ENCODE measurements around the gene EGF. TPM values are rescaled to one million over a fixed set of nuclear protein-coding genes. Genes with fewer than 3 reads are reported as not detected.
"Not testable (repeated sequence)": the region's sequence is repeated elsewhere in the genome, so short reads cannot be mapped to it uniquely, and the experiment has no call there.

The EGF gene
- total and polyA plus RNA-seq, 12 donors = 0.54 to 16.4 (median 11.7) TPM

DNA sequence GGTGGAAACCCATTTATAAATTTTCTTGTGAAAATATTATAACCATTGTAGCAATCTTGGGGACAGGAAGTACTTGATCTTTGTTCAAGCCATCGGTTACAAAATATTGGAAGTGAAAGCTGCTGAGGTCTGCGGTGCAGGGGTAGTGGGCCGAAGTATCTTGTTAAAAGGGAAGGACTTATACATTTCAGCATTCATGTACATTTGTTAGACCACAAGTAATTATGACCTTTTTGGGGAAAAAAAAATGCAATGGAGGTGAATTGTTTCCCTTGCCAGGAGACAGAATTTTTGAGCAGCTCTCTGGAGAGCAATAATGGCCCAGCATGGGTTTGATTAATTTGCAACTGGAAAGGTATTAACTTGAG, 121.3 kb downstream of the EGF start:
- ATAC-seq = no peak
- no peak for DNase-seq
- H3K27ac ChIP-seq = no peak overlapping the region
- peaks cover 0 to 3% (median 0%) of the 10 kb centered on the region in 11 donors for H3K9me3 ChIP-seq
- H3K4me3 ChIP-seq = no peak overlapping the region
- 83 to 84% methylated on average over 3 of the region's 3 CpGs for WGBS, 2 donors
- peaks cover 0 to 77% (median 14%) of the 10 kb centered on the region in 7 donors for H3K27me3 ChIP-seq
- H3K36me3 ChIP-seq = no peaks in the 10 kb centered on the region
- intact Hi-C loops (cut with DNase I) = no loop called here
- TF ChIP-seq CTCF (IDR thresholded peaks at IDR 0.05) = no peak
- peaks cover 0 to 24% (median 0%) of the 10 kb centered on the region in 9 donors for H3K4me1 ChIP-seq

GRCh38 chr4:110039164-110039563, 126.5 kb downstream of the EGF start:
- DNase-seq; H3K9me3 ChIP-seq; H3K27ac ChIP-seq; H3K36me3 ChIP-seq; intact Hi-C loops (cut with DNase I); H3K4me3 ChIP-seq; H3K4me1 ChIP-seq; ATAC-seq: not testable (repeated sequence)
- 92 to 93% methylated on average over 11 of the region's 11 CpGs for WGBS, 2 donors
- peaks cover 0 to 95% (median 14%) of the 10 kb centered on the region in 7 donors for H3K27me3 ChIP-seq

DNA sequence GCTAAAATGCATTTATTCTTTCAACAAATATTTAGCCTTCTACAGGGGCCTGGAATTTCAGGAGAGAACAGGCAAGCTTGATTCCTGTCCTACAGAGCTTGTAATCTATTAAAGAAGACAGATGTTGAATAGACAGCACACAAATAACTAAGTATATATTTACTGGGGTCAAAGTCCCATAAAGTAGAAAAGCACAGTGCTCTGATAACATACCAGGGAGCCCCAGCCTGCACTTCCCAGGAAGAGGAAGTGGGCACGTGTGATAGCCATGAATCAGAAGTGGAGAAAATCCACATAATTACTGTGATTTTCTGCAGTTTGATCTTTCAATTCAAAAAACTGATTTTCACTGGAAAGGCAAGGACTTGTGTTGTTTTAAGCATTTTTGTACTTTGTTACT, 129.1 kb downstream of the EGF start:
- Histone ChIP-seq H3K9me3 (no peaks in the 10 kb centered on the region), H3K4me3 (no peak overlapping the region), H3K4me1 (no peaks in the 10 kb centered on the region), H3K27me3 (peaks cover 0 to 83% (median 11%) of the 10 kb centered on the region in 7 donors), H3K36me3 (no peaks in the 10 kb centered on the region), H3K27ac (no peak overlapping the region)
- intact Hi-C loops (cut with DNase I) = no loop called here
- no peak for ATAC-seq
- 50 to 59% methylated on average over 1 of the region's 1 CpG for WGBS, 2 donors
- DNase-seq = no peak
- TF ChIP-seq CTCF (IDR thresholded peaks at IDR 0.05) = no peak

DNA sequence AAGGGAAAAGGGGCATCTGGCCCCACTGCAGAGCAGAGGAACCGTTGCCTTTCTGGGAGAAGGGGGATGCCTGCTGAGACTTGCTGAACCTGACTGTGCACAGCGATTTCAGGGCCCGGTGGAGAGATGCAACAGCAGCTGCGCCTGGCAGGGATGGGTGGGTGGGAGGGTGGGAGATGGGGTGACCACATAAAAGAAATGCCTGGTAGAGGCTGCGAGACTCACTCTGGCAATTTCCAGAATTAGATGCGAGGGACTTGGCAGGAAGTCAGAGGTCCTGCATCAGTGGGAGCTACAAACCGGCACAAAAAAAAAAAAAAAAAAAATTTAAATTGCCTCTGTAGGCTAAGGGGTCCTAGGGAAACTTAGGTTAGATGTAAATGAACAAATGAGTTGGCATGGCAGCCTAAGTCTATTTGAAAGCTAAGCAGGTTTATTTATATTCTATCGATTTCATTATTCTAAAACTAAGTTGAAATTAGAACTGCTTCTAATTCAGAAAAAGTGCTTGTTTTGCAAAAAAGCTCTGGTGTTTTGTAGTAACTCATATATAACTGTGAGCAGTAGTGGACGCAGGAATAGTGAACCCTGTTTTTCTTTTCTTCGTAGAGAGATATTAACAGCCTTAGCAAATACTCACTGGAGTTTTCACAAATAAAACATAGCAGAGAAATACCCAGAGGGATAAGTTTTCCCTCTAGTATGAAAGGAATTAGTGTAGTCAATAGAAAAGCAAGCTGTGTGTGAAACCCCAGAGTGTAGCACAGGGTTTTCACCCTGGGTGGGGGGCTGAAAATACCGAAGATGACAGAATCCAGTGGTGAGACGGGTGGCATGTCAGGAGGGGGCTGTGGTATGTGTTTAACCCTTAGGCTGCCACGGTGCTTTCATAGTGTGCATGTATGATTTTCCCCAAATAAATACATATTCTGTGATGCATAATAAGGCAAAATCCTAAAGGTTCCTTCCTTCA, 130.1 kb downstream of the EGF start:
- DNase-seq = no peak
- TF ChIP-seq CTCF (IDR thresholded peaks at IDR 0.05) = no peak
- H3K9me3 ChIP-seq = no peaks in the 10 kb centered on the region
- peaks cover 0 to 72% (median 7%) of the 10 kb centered on the region in 7 donors for H3K27me3 ChIP-seq
- H3K36me3 ChIP-seq = no peaks in the 10 kb centered on the region
- ATAC-seq = no peak
- WGBS, 2 donors = 31 to 35% methylated on average over 13 of the region's 13 CpGs
- H3K4me1 ChIP-seq = no peaks in the 10 kb centered on the region
- intact Hi-C loops (cut with DNase I) = no loop called here
- H3K27ac ChIP-seq = no peak overlapping the region
- H3K4me3 ChIP-seq = no peak overlapping the region

DNA sequence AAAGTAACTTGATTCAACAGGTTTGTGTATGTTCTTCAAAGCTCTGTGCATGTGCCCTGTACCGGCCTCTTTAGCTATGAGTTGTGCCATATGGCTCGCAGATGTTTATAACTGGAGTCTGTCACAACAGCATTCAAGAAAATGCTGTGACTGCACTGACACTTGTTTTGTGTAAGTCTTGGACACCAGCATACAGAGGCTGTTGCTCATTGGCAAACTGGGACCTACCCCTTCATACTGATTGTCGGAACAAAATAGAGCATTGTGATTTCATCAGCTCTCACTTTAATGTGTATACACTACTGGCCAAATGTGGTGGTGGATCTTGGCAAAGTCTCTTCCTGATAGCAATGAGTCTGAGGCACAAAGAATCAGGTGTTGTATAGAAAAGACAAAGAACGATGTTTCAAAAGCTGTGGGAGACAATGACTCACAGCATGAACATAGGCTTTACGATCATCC, 133.9 kb downstream of the EGF start:
- intact Hi-C loops (cut with DNase I) = loop anchor here in 1 of 10 donors (5.0 kb wide), 1 partner anchor 166 kb away; no protein-coding TSS in a partner anchor
- no peak overlapping the region for H3K27ac ChIP-seq
- no peak for ATAC-seq

More for the DNA sequence above, 133.9 kb downstream of the EGF start:
- Histone ChIP-seq H3K4me3 (no peak overlapping the region), H3K4me1 (no peaks in the 10 kb centered on the region), H3K36me3 (no peaks in the 10 kb centered on the region), H3K27me3 (peaks cover 0 to 35% (median 7%) of the 10 kb centered on the region in 7 donors), H3K9me3 (no peaks in the 10 kb centered on the region)
- WGBS, 2 donors = 86 to 93% methylated on average over 5 of the region's 5 CpGs
- no peak for TF ChIP-seq CTCF (IDR thresholded peaks at IDR 0.05)
- no peak for DNase-seq
